MCF 10A (cell line): Measurements from ENCODE around the gene MAP3K8. TPM values are rescaled to one million over a fixed set of nuclear protein-coding genes. Genes with fewer than 3 reads are reported as not detected.
"Not testable (repeated sequence)": the region's sequence is repeated elsewhere in the genome, so short reads cannot be mapped to it uniquely, and the experiment has no call there.

Experiments
- BruUV-seq: library from RNA; stranded (reverse); fragments of 400-500 nt; replicated peaks from 2 replicates; lab custom pipeline; 2021; lab: Mats Ljungman, UMichigan
- CTCF ChIA-PET: fragments of 300-600 bp; sonication (Branson Sonifier 250); formaldehyde crosslinking; extraction: SDS; loops from one replicate; lab custom pipeline; 2021; ENCODE audit warnings: antibody characterized with exemption, inconsistent platforms; lab: Yijun Ruan, JAX
- POLR2A ChIA-PET: fragments of 300-600, 350-650 bp; sonication (Branson Sonifier 250); formaldehyde crosslinking; extraction: SDS; loops from one replicate; lab custom pipeline; 2020; ENCODE audit warnings: antibody characterized with exemption, inconsistent platforms; lab: Yijun Ruan, JAX
- DNase-seq: peaks from one replicate; pipeline ENCODE4 v3.0.0-alpha.2; 2018; ENCODE audit not compliant: unreplicated experiment
- H3K27ac Mint-ChIP-seq: one replicate; pipeline ENCODE4 v1.8.0; 2022; ENCODE audit warnings: mild to moderate bottlenecking, low read depth, mixed read lengths; ENCODE audit not compliant: unreplicated experiment
- H3K27me3 Mint-ChIP-seq: one replicate; pipeline ENCODE4 v1.8.0; 2022; ENCODE audit warnings: mixed read lengths; ENCODE audit not compliant: insufficient read depth, unreplicated experiment
- H3K36me3 Mint-ChIP-seq: one replicate; pipeline ENCODE4 v1.8.0; 2022; ENCODE audit warnings: mild to moderate bottlenecking, moderate library complexity, mixed read lengths; ENCODE audit not compliant: insufficient read depth, unreplicated experiment
- H3K4me1 Mint-ChIP-seq: one replicate; pipeline ENCODE4 v1.8.0; 2022; ENCODE audit warnings: mixed read lengths; ENCODE audit not compliant: insufficient read depth, unreplicated experiment
- H3K4me3 Mint-ChIP-seq: one replicate; pipeline ENCODE4 v1.8.0; 2022; ENCODE audit warnings: mild to moderate bottlenecking, moderate library complexity, mixed read lengths; ENCODE audit not compliant: unreplicated experiment
- H3K9me3 Mint-ChIP-seq: one replicate; pipeline ENCODE4 v1.8.0; 2022; ENCODE audit warnings: mixed read lengths; ENCODE audit not compliant: unreplicated experiment
- CTCF ChIP-seq: fragments of 200-600 bp; IDR thresholded peaks from one replicate; pipeline ENCODE4 v1.8.0; 2022; ENCODE audit warnings: antibody characterized with exemption, mild to moderate bottlenecking; ENCODE audit not compliant: unreplicated experiment
- intact Hi-C: fragments of 100-400 bp; cut with micrococcal nuclease; formaldehyde crosslinking; loops from 2 replicates; pipeline ENCODE4 v1.14.1; 2022
- total RNA-seq: library from RNA; stranded (reverse); gene quantifications from 2 replicates; pipeline ENCODE4 v1.2.3, GENCODE V29; 2022

The MAP3K8 gene
- total RNA-seq, 1 experiment from 2014 or later: 1.5 TPM

- intact Hi-C loops: no loop called here
- Mint-ChIP-seq H3K36me3 (peaks cover 41% of the 10 kb centered on the region), H3K27ac (peak overlapping the region; percentile 75), H3K9me3 (no peaks in the 10 kb centered on the region), H3K27me3 (no peaks in the 10 kb centered on the region), H3K4me1 (peaks cover 35% of the 10 kb centered on the region), H3K4me3 (peak overlapping the region; percentile 82)
- CTCF ChIA-PET: interaction anchor here (0.6 to 0.7 kb wide), 3 partner anchors 21 to 156 kb away, joined by 3 read pairs; no protein-coding TSS in a partner anchor
- POLR2A ChIA-PET: interaction anchor here (0.5 to 9.2 kb wide), 7 partner anchors 11 to 89 kb away, joined by 3 to 95 read pairs (median 6); no protein-coding TSS in a partner anchor
- peak; percentile 44 for DNase-seq
- BruUV-seq: TSS peak; percentile 48
- no peak for TF ChIP-seq CTCF
These were observed 1.1 kb downstream of the MAP3K8 start for GRCh38 chr10:30435073-30435422.

- ChIA-PET CTCF (interaction anchor here (0.6 kb wide), 2 partner anchors 37 to 155 kb away, joined by 3 read pairs; no protein-coding TSS in a partner anchor), POLR2A (interaction anchor here (0.7 to 9.2 kb wide), 7 partner anchors 10 to 94 kb away, joined by 3 to 95 read pairs (median 4); no protein-coding TSS in a partner anchor)
- peaks cover 33% of the 10 kb centered on the region for H3K4me1 Mint-ChIP-seq
- BruUV-seq, intact Hi-C loops, H3K27me3 Mint-ChIP-seq, H3K27ac Mint-ChIP-seq, H3K9me3 Mint-ChIP-seq, DNase-seq: not testable (repeated sequence)
- H3K36me3 Mint-ChIP-seq: peaks cover 44% of the 10 kb centered on the region
- H3K4me3 Mint-ChIP-seq: peak overlapping the region; percentile 82
These were observed 1.6 kb downstream of the MAP3K8 start for GRCh38 chr10:30435499-30436167.

GRCh38 chr10:30436191-30436611 is 2.2 kb downstream of the MAP3K8 start:
- POLR2A ChIA-PET: interaction anchor here (0.6 to 9.2 kb wide), 3 partner anchors 10 to 118 kb away, joined by 3 to 95 read pairs (median 3); no protein-coding TSS in a partner anchor
- no peaks in the 10 kb centered on the region for H3K27me3 Mint-ChIP-seq
- H3K9me3 Mint-ChIP-seq: no peaks in the 10 kb centered on the region
- no TSS peak for BruUV-seq
- TF ChIP-seq CTCF: no peak
- peaks cover 28% of the 10 kb centered on the region for H3K4me1 Mint-ChIP-seq
- H3K4me3 Mint-ChIP-seq: peak overlapping the region; percentile 82
- intact Hi-C loops: no loop called here
- CTCF ChIA-PET: interaction anchor here (0.6 kb wide), 1 partner anchor 36 kb away, joined by 3 read pairs; no protein-coding TSS in a partner anchor
- H3K36me3 Mint-ChIP-seq: peaks cover 49% of the 10 kb centered on the region
- H3K27ac Mint-ChIP-seq: no peak overlapping the region
- DNase-seq: no peak

GRCh38 chr10:30436671-30437030 is 2.7 kb downstream of the MAP3K8 start:
- ChIA-PET POLR2A (interaction anchor here (0.6 to 9.2 kb wide), 3 partner anchors 9 to 118 kb away, joined by 3 to 95 read pairs (median 3); no protein-coding TSS in a partner anchor), CTCF (interaction anchor here (0.6 kb wide), 1 partner anchor 36 kb away, joined by 3 read pairs; no protein-coding TSS in a partner anchor)
- Mint-ChIP-seq H3K4me3 (peak overlapping the region; percentile 82), H3K4me1 (peaks cover 23% of the 10 kb centered on the region), H3K27me3 (no peaks in the 10 kb centered on the region), H3K36me3 (peaks cover 53% of the 10 kb centered on the region), H3K9me3 (no peaks in the 10 kb centered on the region), H3K27ac (no peak overlapping the region)
- no peak for DNase-seq
- TF ChIP-seq CTCF: no peak
- intact Hi-C loops: no loop called here
- BruUV-seq: no TSS peak
